ENCODE data around the gene ANKLE2. TPM values are rescaled to one million over a fixed set of nuclear protein-coding genes. Genes with fewer than 3 reads are reported as not detected.

ANKLE2 gene
- total and polyA plus RNA-seq, 4 donors, result 8.4 to 24.1 (median 15.4) TPM

DNA sequence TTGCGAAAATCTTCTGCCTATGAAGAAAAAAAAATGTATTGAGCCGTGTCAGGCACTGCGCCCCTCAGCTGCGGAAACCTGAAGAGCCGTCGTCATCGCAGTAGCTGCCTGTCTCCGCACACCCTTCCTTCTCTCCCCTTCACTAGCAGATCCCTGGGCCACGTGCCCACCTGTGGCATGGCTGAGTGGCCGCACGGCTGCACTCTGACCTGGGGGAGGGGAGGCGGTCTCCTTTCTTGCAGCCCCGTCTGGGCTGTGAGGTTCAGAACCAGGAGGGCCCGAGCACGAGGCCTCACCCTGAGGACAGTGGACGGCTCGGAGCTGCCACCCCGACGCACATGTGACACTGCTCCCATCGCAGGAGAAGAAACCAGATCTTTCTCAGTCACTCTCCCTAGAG is 26.1 kb downstream of the ANKLE2 start:
- Histone ChIP-seq H3K9me3 (ENCODE audit: control insufficient read depth in 4 of 4, low read length in 3 of 4) (no peaks in the 10 kb centered on the region), H3K4me3 (ENCODE audit: low read depth in 1 of 3, low read length in 3 of 3) (no peak overlapping the region), H3K27me3 (ENCODE audit: control insufficient read depth in 4 of 4, insufficient read depth in 4 of 4, low read length in 3 of 4) (no peaks in the 10 kb centered on the region), H3K9ac (ENCODE audit: low read depth in 1 of 2, low read length in 2 of 2) (no peak overlapping the region), H3K27ac (ENCODE audit: low read depth in 1 of 2, low read length in 2 of 2) (no peak overlapping the region), H3K36me3 (ENCODE audit: control insufficient read depth in 4 of 4, insufficient read depth in 3 of 4, low read depth in 1 of 4, low read length in 3 of 4) (peaks cover 19 to 87% (median 54%) of the 10 kb centered on the region in 4 donors), H3K4me1 (ENCODE audit: control insufficient read depth in 4 of 4, insufficient read depth in 4 of 4, low read length in 3 of 4) (no peaks in the 10 kb centered on the region)
- WGBS, result 95% methylated on average over 20 of the region's 20 CpGs
- no peak for DNase-seq (ENCODE audit: low spot score)
- TF ChIP-seq RAD21 (IDR thresholded peaks at IDR 0.05) (no peak), FOXA2 (IDR thresholded peaks at IDR 0.05) (no peak), FOXA1 (IDR thresholded peaks at IDR 0.05) (no peak), RXRA (IDR thresholded peaks at IDR 0.05) (no peak)

DNA sequence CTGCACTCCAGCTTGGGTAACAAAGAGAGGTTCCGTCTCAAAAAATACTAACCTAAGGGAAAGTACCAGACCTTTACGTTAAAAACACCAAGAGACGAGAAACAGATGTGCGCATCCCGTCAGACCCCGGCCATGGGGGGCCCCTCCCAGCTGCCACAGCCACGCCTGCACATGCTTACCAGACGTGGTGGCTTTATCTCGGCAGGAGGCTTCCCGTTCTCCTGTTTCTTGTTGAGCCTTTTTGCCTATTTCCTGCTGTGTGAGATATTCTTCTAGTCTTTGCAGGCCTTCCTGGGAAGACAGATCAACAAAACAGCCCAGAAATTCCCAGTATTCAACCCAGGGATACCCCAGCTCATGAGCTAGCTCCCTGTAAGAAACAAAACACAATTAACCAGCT is 27.4 kb downstream of the ANKLE2 start:
- 79% methylated on average over 10 of the region's 10 CpGs for WGBS
- Histone ChIP-seq H3K36me3 (ENCODE audit: control insufficient read depth in 4 of 4, insufficient read depth in 3 of 4, low read depth in 1 of 4, low read length in 3 of 4) (peaks cover 14 to 78% (median 43%) of the 10 kb centered on the region in 4 donors), H3K4me1 (ENCODE audit: control insufficient read depth in 4 of 4, insufficient read depth in 4 of 4, low read length in 3 of 4) (no peaks in the 10 kb centered on the region), H3K9me3 (ENCODE audit: control insufficient read depth in 4 of 4, low read length in 3 of 4) (no peaks in the 10 kb centered on the region), H3K4me3 (ENCODE audit: low read depth in 1 of 3, low read length in 3 of 3) (no peak overlapping the region), H3K27ac (ENCODE audit: low read depth in 1 of 2, low read length in 2 of 2) (no peak overlapping the region), H3K27me3 (ENCODE audit: control insufficient read depth in 4 of 4, insufficient read depth in 4 of 4, low read length in 3 of 4) (no peaks in the 10 kb centered on the region), H3K9ac (ENCODE audit: low read depth in 1 of 2, low read length in 2 of 2) (no peak overlapping the region)
- DNase-seq (ENCODE audit: low spot score), result no peak
- TF ChIP-seq FOXA2 (IDR thresholded peaks at IDR 0.05) (no peak), RXRA (IDR thresholded peaks at IDR 0.05) (no peak), TAF1 (conservative IDR thresholded peaks at IDR 0.05) (no peak), RAD21 (IDR thresholded peaks at IDR 0.05) (no peak), NR2F2 (IDR thresholded peaks at IDR 0.05) (no peak), JUND (IDR thresholded peaks at IDR 0.05) (no peak)
- TF ChIP-seq, protein P1, sequence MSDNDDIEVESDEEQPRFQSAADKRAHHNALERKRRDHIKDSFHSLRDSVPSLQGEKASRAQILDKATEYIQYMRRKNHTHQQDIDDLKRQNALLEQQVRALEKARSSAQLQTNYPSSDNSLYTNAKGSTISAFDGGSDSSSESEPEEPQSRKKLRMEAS (IDR thresholded peaks at IDR 0.05), result no peak
- TF ChIP-seq, protein P2, sequence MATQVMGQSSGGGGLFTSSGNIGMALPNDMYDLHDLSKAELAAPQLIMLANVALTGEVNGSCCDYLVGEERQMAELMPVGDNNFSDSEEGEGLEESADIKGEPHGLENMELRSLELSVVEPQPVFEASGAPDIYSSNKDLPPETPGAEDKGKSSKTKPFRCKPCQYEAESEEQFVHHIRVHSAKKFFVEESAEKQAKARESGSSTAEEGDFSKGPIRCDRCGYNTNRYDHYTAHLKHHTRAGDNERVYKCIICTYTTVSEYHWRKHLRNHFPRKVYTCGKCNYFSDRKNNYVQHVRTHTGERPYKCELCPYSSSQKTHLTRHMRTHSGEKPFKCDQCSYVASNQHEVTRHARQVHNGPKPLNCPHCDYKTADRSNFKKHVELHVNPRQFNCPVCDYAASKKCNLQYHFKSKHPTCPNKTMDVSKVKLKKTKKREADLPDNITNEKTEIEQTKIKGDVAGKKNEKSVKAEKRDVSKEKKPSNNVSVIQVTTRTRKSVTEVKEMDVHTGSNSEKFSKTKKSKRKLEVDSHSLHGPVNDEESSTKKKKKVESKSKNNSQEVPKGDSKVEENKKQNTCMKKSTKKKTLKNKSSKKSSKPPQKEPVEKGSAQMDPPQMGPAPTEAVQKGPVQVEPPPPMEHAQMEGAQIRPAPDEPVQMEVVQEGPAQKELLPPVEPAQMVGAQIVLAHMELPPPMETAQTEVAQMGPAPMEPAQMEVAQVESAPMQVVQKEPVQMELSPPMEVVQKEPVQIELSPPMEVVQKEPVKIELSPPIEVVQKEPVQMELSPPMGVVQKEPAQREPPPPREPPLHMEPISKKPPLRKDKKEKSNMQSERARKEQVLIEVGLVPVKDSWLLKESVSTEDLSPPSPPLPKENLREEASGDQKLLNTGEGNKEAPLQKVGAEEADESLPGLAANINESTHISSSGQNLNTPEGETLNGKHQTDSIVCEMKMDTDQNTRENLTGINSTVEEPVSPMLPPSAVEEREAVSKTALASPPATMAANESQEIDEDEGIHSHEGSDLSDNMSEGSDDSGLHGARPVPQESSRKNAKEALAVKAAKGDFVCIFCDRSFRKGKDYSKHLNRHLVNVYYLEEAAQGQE (IDR thresholded peaks at IDR 0.05), result no peak

DNA sequence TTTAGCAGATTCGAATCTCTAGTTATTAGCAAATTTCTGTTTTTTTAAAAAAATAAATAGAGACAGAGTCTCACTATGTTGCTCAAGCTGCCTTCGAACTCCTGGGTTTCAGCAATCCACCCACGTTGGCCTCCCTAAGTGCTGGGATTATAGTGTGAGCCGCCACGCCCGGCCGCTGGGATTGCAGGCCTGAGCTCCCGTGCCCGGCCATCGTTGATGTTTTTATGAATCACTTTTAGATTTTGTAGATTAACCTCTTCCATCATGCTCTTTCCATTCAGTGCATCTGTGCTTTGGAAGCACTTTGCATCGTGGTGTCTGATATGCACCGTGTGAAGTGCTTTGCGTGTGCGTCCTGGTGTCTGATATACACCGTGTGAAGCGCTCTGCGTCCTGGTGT is 30.1 kb downstream of the ANKLE2 start:
- H3K4me1 ChIP-seq (ENCODE audit: control insufficient read depth in 4 of 4, insufficient read depth in 4 of 4, low read length in 3 of 4), result no peaks in the 10 kb centered on the region
- H3K27ac ChIP-seq (ENCODE audit: low read depth in 1 of 2, low read length in 2 of 2), result no peak overlapping the region
- peaks cover 20 to 81% (median 47%) of the 10 kb centered on the region in 4 donors for H3K36me3 ChIP-seq (ENCODE audit: control insufficient read depth in 4 of 4, insufficient read depth in 3 of 4, low read depth in 1 of 4, low read length in 3 of 4)
- no peaks in the 10 kb centered on the region for H3K27me3 ChIP-seq (ENCODE audit: control insufficient read depth in 4 of 4, insufficient read depth in 4 of 4, low read length in 3 of 4)
- H3K9me3 ChIP-seq (ENCODE audit: control insufficient read depth in 4 of 4, low read length in 3 of 4), result no peaks in the 10 kb centered on the region
- no peak for TF ChIP-seq HNF4A (conservative IDR thresholded peaks at IDR 0.05)
- no peak for TF ChIP-seq NR2F2 (IDR thresholded peaks at IDR 0.05)
- no peak for TF ChIP-seq FOXA1 (IDR thresholded peaks at IDR 0.05)
- no peak overlapping the region for H3K9ac ChIP-seq (ENCODE audit: low read depth in 1 of 2, low read length in 2 of 2)
- no peak overlapping the region for H3K4me3 ChIP-seq (ENCODE audit: low read depth in 1 of 3, low read length in 3 of 3)
- no peak for DNase-seq (ENCODE audit: low spot score)
- 95% methylated on average over 17 of the region's 17 CpGs for WGBS

DNA sequence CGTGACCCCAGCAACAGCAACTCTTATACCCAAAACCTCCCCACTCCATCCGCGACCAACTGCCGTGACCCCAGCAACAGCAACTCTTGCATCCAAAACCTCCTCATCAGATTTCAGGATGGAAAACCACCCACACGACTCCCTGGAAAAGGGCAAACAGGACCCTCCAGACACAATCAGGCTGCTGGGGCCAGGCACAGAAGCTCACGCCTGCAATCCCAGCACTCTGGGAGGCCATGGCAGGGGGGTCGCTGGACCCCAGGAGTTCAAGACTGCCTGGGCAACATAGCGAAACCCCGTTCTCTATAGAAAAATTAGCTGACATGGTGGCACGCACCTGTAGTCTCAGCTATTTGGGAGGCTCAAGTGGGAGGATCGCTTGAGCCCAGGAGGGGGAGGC is 31.3 kb downstream of the ANKLE2 start:
- no peaks in the 10 kb centered on the region for H3K9me3 ChIP-seq (ENCODE audit: control insufficient read depth in 4 of 4, low read length in 3 of 4)
- TF ChIP-seq RAD21 (IDR thresholded peaks at IDR 0.05) (no peak), HNF4G (IDR thresholded peaks at IDR 0.05) (no peak), TAF1 (conservative IDR thresholded peaks at IDR 0.05) (no peak), EGR1 (IDR thresholded peaks at IDR 0.05; ENCODE audit: low read depth in 2 of 2) (no peak), SP1 (IDR thresholded peaks at IDR 0.05) (no peak), FOXA1 (IDR thresholded peaks at IDR 0.05) (no peak), RXRA (IDR thresholded peaks at IDR 0.05) (no peak)
- TF ChIP-seq, protein P3, sequence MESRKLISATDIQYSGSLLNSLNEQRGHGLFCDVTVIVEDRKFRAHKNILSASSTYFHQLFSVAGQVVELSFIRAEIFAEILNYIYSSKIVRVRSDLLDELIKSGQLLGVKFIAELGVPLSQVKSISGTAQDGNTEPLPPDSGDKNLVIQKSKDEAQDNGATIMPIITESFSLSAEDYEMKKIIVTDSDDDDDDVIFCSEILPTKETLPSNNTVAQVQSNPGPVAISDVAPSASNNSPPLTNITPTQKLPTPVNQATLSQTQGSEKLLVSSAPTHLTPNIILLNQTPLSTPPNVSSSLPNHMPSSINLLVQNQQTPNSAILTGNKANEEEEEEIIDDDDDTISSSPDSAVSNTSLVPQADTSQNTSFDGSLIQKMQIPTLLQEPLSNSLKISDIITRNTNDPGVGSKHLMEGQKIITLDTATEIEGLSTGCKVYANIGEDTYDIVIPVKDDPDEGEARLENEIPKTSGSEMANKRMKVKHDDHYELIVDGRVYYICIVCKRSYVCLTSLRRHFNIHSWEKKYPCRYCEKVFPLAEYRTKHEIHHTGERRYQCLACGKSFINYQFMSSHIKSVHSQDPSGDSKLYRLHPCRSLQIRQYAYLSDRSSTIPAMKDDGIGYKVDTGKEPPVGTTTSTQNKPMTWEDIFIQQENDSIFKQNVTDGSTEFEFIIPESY (IDR thresholded peaks at IDR 0.05), result no peak
- TF ChIP-seq, protein P4, sequence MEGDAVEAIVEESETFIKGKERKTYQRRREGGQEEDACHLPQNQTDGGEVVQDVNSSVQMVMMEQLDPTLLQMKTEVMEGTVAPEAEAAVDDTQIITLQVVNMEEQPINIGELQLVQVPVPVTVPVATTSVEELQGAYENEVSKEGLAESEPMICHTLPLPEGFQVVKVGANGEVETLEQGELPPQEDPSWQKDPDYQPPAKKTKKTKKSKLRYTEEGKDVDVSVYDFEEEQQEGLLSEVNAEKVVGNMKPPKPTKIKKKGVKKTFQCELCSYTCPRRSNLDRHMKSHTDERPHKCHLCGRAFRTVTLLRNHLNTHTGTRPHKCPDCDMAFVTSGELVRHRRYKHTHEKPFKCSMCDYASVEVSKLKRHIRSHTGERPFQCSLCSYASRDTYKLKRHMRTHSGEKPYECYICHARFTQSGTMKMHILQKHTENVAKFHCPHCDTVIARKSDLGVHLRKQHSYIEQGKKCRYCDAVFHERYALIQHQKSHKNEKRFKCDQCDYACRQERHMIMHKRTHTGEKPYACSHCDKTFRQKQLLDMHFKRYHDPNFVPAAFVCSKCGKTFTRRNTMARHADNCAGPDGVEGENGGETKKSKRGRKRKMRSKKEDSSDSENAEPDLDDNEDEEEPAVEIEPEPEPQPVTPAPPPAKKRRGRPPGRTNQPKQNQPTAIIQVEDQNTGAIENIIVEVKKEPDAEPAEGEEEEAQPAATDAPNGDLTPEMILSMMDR (IDR thresholded peaks at IDR 0.05; ENCODE audit: low read depth, low read length, missing input control), result no peak

More for the DNA sequence above, 31.3 kb downstream of the ANKLE2 start:
- H3K36me3 ChIP-seq (ENCODE audit: control insufficient read depth in 4 of 4, insufficient read depth in 3 of 4, low read depth in 1 of 4, low read length in 3 of 4), result peaks cover 19 to 83% (median 52%) of the 10 kb centered on the region in 4 donors
- no peak overlapping the region for H3K4me3 ChIP-seq (ENCODE audit: low read depth in 1 of 3, low read length in 3 of 3)
- H3K4me1 ChIP-seq (ENCODE audit: control insufficient read depth in 4 of 4, insufficient read depth in 4 of 4, low read length in 3 of 4), result no peaks in the 10 kb centered on the region
- WGBS, result 93% methylated on average over 11 of the region's 11 CpGs
- H3K27me3 ChIP-seq (ENCODE audit: control insufficient read depth in 4 of 4, insufficient read depth in 4 of 4, low read length in 3 of 4), result no peaks in the 10 kb centered on the region
- H3K9ac ChIP-seq (ENCODE audit: low read depth in 1 of 2, low read length in 2 of 2), result no peak overlapping the region
- H3K27ac ChIP-seq (ENCODE audit: low read depth in 1 of 2, low read length in 2 of 2), result no peak overlapping the region
- DNase-seq (ENCODE audit: low spot score), result no peak
